Measurements from ENCODE around the gene PFKFB4. TPM values are rescaled to one million over a fixed set of nuclear protein-coding genes. Genes with fewer than 3 reads are reported as not detected.
A peak's percentile ranks its signal among the peaks of the same experiment; 100 is the strongest.

PFKFB4 gene
- total and polyA plus RNA-seq, 2 donors (not counting 1 experiment from before 2014, with no cell fraction given) = 1.3 to 3.3 TPM

DNA sequence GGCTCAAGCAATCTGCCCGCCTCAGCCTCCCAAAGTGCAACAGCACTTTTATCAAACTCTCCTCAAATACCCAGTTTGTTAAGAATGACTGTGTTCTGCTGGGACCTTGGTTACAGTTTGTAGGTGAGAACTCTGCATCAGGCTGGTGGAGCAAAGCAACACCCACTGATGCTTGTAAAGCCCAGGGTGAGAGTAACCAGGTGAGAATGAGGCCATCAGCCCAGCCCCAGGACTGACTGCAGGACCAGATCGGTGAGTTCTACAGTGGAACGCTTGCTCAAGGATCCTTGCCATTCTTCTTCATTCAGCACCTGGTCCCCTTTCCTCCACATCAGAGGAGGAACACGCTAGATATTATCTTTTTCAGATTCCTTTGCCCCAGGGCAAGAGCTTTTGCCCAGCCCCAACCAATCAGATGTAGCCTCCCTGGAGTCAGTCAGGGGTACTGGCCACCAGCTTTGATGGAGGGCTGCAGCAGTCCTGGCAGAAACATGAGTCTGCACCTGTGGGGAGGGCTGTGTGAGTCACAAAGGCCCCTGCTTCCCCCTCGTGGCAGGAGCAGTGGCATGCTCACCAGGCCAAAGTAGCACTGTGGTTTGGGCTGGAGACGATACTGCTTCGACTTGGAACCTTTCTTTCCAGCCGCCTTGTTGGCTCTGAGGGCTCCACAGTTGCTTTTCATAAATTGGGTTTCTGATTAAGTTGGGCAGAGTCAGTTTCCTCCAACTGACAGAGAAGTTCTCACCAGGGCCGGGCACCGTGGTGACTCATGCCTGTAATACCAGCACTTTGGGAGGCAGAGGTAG lies 49.1 kb downstream of the PFKFB4 start:
- Histone ChIP-seq H3K36me3 (replicated peaks in 1 of 2; ENCODE audit: control extremely low read depth in 1 of 2, control insufficient read depth in 1 of 2, extremely low read depth in 1 of 2, insufficient read depth in 2 of 2, low read length in 1 of 2) (no peaks in the 10 kb centered on the region), H3K9me3 (ENCODE audit: control extremely low read depth in 1 of 3, control insufficient read depth in 2 of 3, insufficient read depth in 1 of 3, low read length in 2 of 3) (no peaks in the 10 kb centered on the region), H4K20me1 (ENCODE audit: control insufficient read depth, insufficient read depth, low read length, poor library complexity, severe bottlenecking) (no peaks in the 10 kb centered on the region), H3K79me2 (ENCODE audit: control insufficient read depth, insufficient read depth, low read length) (no peaks in the 10 kb centered on the region), H3K27me3 (replicated peaks in 1 of 4; ENCODE audit: control extremely low read depth in 1 of 4, control insufficient read depth in 3 of 4, insufficient read depth in 4 of 4, low read length in 3 of 4) (peaks cover 0 to 2% (median 0%) of the 10 kb centered on the region in 4 experiments), H3K27ac (ENCODE audit: low read length in 2 of 2) (no peak overlapping the region), H3K4me2 (replicated peaks; ENCODE audit: low read depth, low read length, poor library complexity, severe bottlenecking) (peak overlapping the region; percentile 21), H3K9ac (ENCODE audit: low read length) (no peak overlapping the region), H2AFZ (ENCODE audit: insufficient read depth, low read depth, low read length, poor library complexity, severe bottlenecking) (peak overlapping the region; percentile 52), H3K4me1 (ENCODE audit: control insufficient read depth in 2 of 2, insufficient read depth in 2 of 2, low read length in 2 of 2) (peaks cover 14 to 25% of the 10 kb centered on the region in 2 donors), H3K4me3 (ENCODE audit: control extremely low read depth in 1 of 5, extremely low read depth in 1 of 5, insufficient read depth in 1 of 5, low read depth in 2 of 5, low read length in 4 of 5) (no peak overlapping the region)
- Mint-ChIP-seq H3K27ac (peak overlapping the region; percentile 65), H3K9me3 (ENCODE audit: insufficient read depth) (no peaks in the 10 kb centered on the region), H3K4me1 (peaks cover 23% of the 10 kb centered on the region), H3K4me3 (peak overlapping the region; percentile 32), H3K27me3 (peaks cover 3% of the 10 kb centered on the region)
- peak; percentile 87 for ATAC-seq (ENCODE audit: low read depth)
- POLR2A ChIA-PET = interaction anchor here (0.6 to 1.8 kb wide), 4 partner anchors 8 to 55 kb away, joined by 3 to 20 read pairs (median 6); a partner anchor contains a TSS
- TF ChIP-seq EZH2 (IDR thresholded peaks at IDR 0.05; ENCODE audit: borderline replicate concordance, insufficient read depth, low read depth, low read length, poor library complexity, severe bottlenecking) = no peak
- TF ChIP-seq, protein P1, sequence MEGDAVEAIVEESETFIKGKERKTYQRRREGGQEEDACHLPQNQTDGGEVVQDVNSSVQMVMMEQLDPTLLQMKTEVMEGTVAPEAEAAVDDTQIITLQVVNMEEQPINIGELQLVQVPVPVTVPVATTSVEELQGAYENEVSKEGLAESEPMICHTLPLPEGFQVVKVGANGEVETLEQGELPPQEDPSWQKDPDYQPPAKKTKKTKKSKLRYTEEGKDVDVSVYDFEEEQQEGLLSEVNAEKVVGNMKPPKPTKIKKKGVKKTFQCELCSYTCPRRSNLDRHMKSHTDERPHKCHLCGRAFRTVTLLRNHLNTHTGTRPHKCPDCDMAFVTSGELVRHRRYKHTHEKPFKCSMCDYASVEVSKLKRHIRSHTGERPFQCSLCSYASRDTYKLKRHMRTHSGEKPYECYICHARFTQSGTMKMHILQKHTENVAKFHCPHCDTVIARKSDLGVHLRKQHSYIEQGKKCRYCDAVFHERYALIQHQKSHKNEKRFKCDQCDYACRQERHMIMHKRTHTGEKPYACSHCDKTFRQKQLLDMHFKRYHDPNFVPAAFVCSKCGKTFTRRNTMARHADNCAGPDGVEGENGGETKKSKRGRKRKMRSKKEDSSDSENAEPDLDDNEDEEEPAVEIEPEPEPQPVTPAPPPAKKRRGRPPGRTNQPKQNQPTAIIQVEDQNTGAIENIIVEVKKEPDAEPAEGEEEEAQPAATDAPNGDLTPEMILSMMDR (IDR thresholded peaks at IDR 0.05) = peak; percentile 84
- DNase-seq = peak; percentile 83
- 38% methylated on average over 10 of the region's 10 CpGs for WGBS (ENCODE audit: insufficient coverage)
- CTCF ChIA-PET = interaction anchor here (0.6 to 10.6 kb wide), 26 partner anchors 9 to 284 kb away, joined by 3 to 240 read pairs (median 4); partner anchors contain the start of genes ATRIP, CAMP, CCDC51 and TMA7
- intact Hi-C loops (cut with micrococcal nuclease) = loop anchor here (1.0 to 2.0 kb wide), 5 partner anchors 28 to 71 kb away; partner anchors contain the start of genes ATRIP and PFKFB4

Data from B cell (primary cell).